GM23338 (cell line): ENCODE measurements around the gene USP32. TPM values are rescaled to one million over a fixed set of nuclear protein-coding genes. Genes with fewer than 3 reads are reported as not detected.

Experiments used
- ATAC-seq: fragments of 200-7000 bp; cut with Tn5 transposase; 3 replicates; pipeline ENCODE4 v1.9.1; 2020
- DNase-seq: peaks from one replicate; pipeline ENCODE4 v3.0.0-alpha.2; 2015; ENCODE audit warnings: low spot score
- H2AFZ ChIP-seq: fragments of 200-600 bp; sonication (generic); 2 replicates; pipeline ENCODE4 v1.8.0; 2016; ENCODE audit warnings: antibody characterized with exemption, mild to moderate bottlenecking, moderate library complexity
- H3F3A ChIP-seq: fragments of 200-600 bp; sonication (generic); replicated peaks from 2 replicates; pipeline ENCODE4 v1.8.0; 2017; ENCODE audit warnings: antibody characterized with exemption, mixed run types, low read depth
- H3K27ac ChIP-seq: fragments of 200-600 bp; sonication (generic); 2 replicates; pipeline ENCODE4 v1.6.1; 2016; ENCODE audit warnings: low read depth
- H3K27me3 ChIP-seq: fragments of 200-600 bp; sonication (generic); 2 replicates; pipeline ENCODE4 v1.8.0; 2016; ENCODE audit warnings: mild to moderate bottlenecking, mixed run types, moderate library complexity; ENCODE audit not compliant: insufficient read depth
- H3K36me3 ChIP-seq: fragments of 200-600 bp; sonication (generic); 2 replicates; pipeline ENCODE4 v1.8.0; 2016; ENCODE audit warnings: mild to moderate bottlenecking; ENCODE audit not compliant: insufficient read depth
- H3K4me1 ChIP-seq: fragments of 200-600 bp; sonication (generic); 2 replicates; pipeline ENCODE4 v1.8.0; 2016; ENCODE audit warnings: mild to moderate bottlenecking, moderate library complexity; ENCODE audit not compliant: insufficient read depth
- H3K4me2 ChIP-seq: fragments of 200-600 bp; sonication (generic); 2 replicates; pipeline ENCODE4 v1.7.1; 2017; ENCODE audit warnings: mixed run types
- H3K4me3 ChIP-seq: fragments of 200-600 bp; sonication (generic); 2 replicates; pipeline ENCODE4 v1.6.1; 2016; ENCODE audit warnings: mixed run types
- H3K79me2 ChIP-seq: fragments of 200-600 bp; sonication (generic); replicated peaks from 2 replicates; pipeline ENCODE4 v1.8.0; 2017; ENCODE audit warnings: mild to moderate bottlenecking; ENCODE audit not compliant: insufficient read depth
- H3K9me2 ChIP-seq: fragments of 200-600 bp; sonication (generic); 2 replicates; pipeline ENCODE4 v1.8.0; 2017; ENCODE audit not compliant: insufficient read depth
- H4K20me1 ChIP-seq: fragments of 200-600 bp; sonication (generic); replicated peaks from 2 replicates; pipeline ENCODE4 v1.8.0; 2017; ENCODE audit warnings: mild to moderate bottlenecking; ENCODE audit not compliant: insufficient read depth
- H3K27ac Mint-ChIP-seq: 2 replicates; pipeline ENCODE4 v1.8.0; 2020; ENCODE audit warnings: inconsistent platforms, mild to moderate bottlenecking, moderate library complexity, mixed read lengths
- H3K27me3 Mint-ChIP-seq: 3 replicates; pipeline ENCODE4 v1.8.0; 2022; ENCODE audit warnings: low read depth, mild to moderate bottlenecking, moderate library complexity, mixed read lengths, inconsistent platforms; ENCODE audit not compliant: insufficient read depth, poor library complexity
- H3K36me3 Mint-ChIP-seq: 3 replicates; pipeline ENCODE4 v1.8.0; 2021; ENCODE audit warnings: low read depth, mild to moderate bottlenecking, inconsistent platforms, moderate library complexity, mixed read lengths
- H3K4me1 Mint-ChIP-seq: 3 replicates; pipeline ENCODE4 v1.8.0; 2020; ENCODE audit warnings: mild to moderate bottlenecking, inconsistent platforms, mixed read lengths
- H3K4me3 Mint-ChIP-seq: 3 replicates; pipeline ENCODE4 v1.8.0; 2021; ENCODE audit warnings: moderate library complexity, mild to moderate bottlenecking, inconsistent platforms, mixed read lengths
- H3K9me3 Mint-ChIP-seq: 3 replicates; pipeline ENCODE4 v1.8.0; 2020; ENCODE audit warnings: moderate library complexity, mild to moderate bottlenecking, inconsistent platforms, mixed read lengths
- CREB1 ChIP-seq: fragments of 250-450 bp; sonication (Bioruptor Pico); IDR thresholded peaks from 2 replicates; pipeline ENCODE4 v1.5.0; 2020; ENCODE audit warnings: low read depth, mild to moderate bottlenecking, moderate library complexity
- EZH2phosphoT487 ChIP-seq: fragments of 200-600 bp; sonication (generic); IDR thresholded peaks from one replicate; pipeline ENCODE4 v1.8.1; 2018; ENCODE audit warnings: antibody characterized with exemption; ENCODE audit not compliant: unreplicated experiment
- REST ChIP-seq: IDR thresholded peaks from one replicate; pipeline ENCODE4 v1.6.1; 2018; ENCODE audit warnings: antibody characterized with exemption; ENCODE audit not compliant: unreplicated experiment
- STAT1 ChIP-seq: IDR thresholded peaks from one replicate; pipeline ENCODE4 v1.6.1; 2016; ENCODE audit warnings: antibody characterized with exemption; ENCODE audit not compliant: unreplicated experiment
- ZNF114 ChIP-seq: fragments of 250-450 bp; sonication (Bioruptor Pico); IDR thresholded peaks from 2 replicates; pipeline ENCODE4 v1.5.0; 2020; ENCODE audit warnings: mild to moderate bottlenecking, moderate library complexity
- ZNF331 ChIP-seq: fragments of 250-450 bp; sonication (Bioruptor Pico); IDR thresholded peaks from 2 replicates; pipeline ENCODE4 v1.5.0; 2020; ENCODE audit warnings: low read depth, mild to moderate bottlenecking, moderate library complexity
- ZNF462 ChIP-seq: fragments of 250-450 bp; sonication (Bioruptor Pico); IDR thresholded peaks from 2 replicates; pipeline ENCODE4 v1.5.0; 2020; ENCODE audit warnings: mild to moderate bottlenecking, moderate library complexity
- polyA plus RNA-seq: library from polyadenylated mRNA; unstranded; fragments of >200 nt; fragmentation: Nextera tagmentation; extraction: Ambion mirVana; gene quantifications from 2 replicates; pipeline ENCODE4 v1.2.1, GENCODE V29; 2016
- total RNA-seq: library from RNA; depleted of rRNA; stranded (reverse); fragments of >200 nt; shearing (Covaris generic); gene quantifications from 2 replicates; pipeline ENCODE4 v1.2.3, GENCODE V29; 2014

The USP32 gene
- total and polyA plus RNA-seq, 2 experiments from 2014 or later, result 43.6 to 129 TPM

GRCh38 chr17:60297760-60298401 is 94.1 kb downstream of the USP32 start:
- Mint-ChIP-seq H3K27me3 (no peaks in the 10 kb centered on the region), H3K4me3 (no peak overlapping the region), H3K4me1 (no peaks in the 10 kb centered on the region), H3K9me3 (no peaks in the 10 kb centered on the region), H3K27ac (no peak overlapping the region), H3K36me3 (peaks cover 6% of the 10 kb centered on the region; the same call in 2 of the 3 replicates)
- no peak for TF ChIP-seq ZNF114 (CRISPR knock-in tag)
- TF ChIP-seq CREB1 (CRISPR knock-in tag), result no peak
- no peak for TF ChIP-seq STAT1
- no peak for TF ChIP-seq ZNF331 (CRISPR knock-in tag)
- no peak for TF ChIP-seq EZH2phosphoT487
- no peak for TF ChIP-seq REST
- no peak for TF ChIP-seq ZNF462 (CRISPR knock-in tag)
- Histone ChIP-seq H3K4me2 (no peak overlapping the region), H3K79me2 (peaks cover 64% of the 10 kb centered on the region), H3K4me3 (no peak overlapping the region), H3K27ac (no peak overlapping the region), H3K9me2 (no peaks in the 10 kb centered on the region), H2AFZ (no peak overlapping the region), H3F3A (no peaks in the 10 kb centered on the region), H3K27me3 (no peaks in the 10 kb centered on the region), H4K20me1 (peaks cover 39% of the 10 kb centered on the region), H3K4me1 (no peaks in the 10 kb centered on the region), H3K36me3 (no peaks in the 10 kb centered on the region)
- no peak for ATAC-seq
- DNase-seq, result no peak
